Stomach (tissue), 4 donors: ENCODE results near the gene PTCHD4.

Experiments
- CTCF ChIP-seq, 7 experiments: fragments of 450-650 bp in 4 of 7; fragments of 200-600 bp in 3 of 7; sonication (generic) in 3 of 7; IDR thresholded peaks; one replicate each; pipeline ENCODE4 v1.5.1; 2016 to 2019; ENCODE audit warnings: antibody characterized with exemption in 7 of 7, control low read depth in 2 of 7, mild to moderate bottlenecking in 1 of 7
- EP300 ChIP-seq: sonication (generic); formaldehyde crosslinking; IDR thresholded peaks from one replicate; pipeline ENCODE4 v1.6.1; 2017; ENCODE audit warnings: antibody characterized with exemption
- POLR2A ChIP-seq, 4 donors: fragments of 450-650 bp; IDR thresholded peaks; one replicate each; pipeline ENCODE4 v1.6.1; 2016; ENCODE audit warnings: antibody characterized with exemption in 4 of 4, control low read depth in 2 of 4, mild to moderate bottlenecking in 1 of 4, moderate library complexity in 1 of 4

DNA sequence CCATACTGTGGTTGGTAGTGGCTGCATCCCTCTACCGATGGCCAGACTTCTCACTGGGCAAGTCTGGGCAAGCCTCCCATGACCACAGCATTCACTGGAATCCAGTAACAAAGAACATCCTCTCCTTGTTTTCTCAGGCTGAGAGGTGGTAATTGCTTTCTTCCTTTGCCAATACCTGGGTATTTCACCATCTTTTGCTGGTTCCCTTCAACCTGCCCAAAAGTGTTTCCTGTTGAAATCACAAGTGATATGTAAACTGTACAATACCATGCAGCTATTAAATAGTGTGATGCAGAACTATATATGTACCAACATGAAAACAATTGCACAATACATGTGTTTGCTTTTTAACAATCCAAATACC lies at the start of gene PTCHD4:
- no peak for TF ChIP-seq EP300
- no peak for TF ChIP-seq POLR2A (IDR thresholded peaks at IDR 0.05)
- no peak for TF ChIP-seq CTCF (IDR thresholded peaks at IDR 0.05)
